Pancreas (tissue), 10 donors: Measurements from ENCODE around the gene ATG2A. TPM values are rescaled to one million over a fixed set of nuclear protein-coding genes. Genes with fewer than 3 reads are reported as not detected.

ENCODE experiments used
- ATAC-seq, 4 donors: fragments of 200-7000 bp; cut with Tn5 transposase; one replicate each; pipeline versions ENCODE4 v1.8.0 to v1.9.1; 2020; ENCODE audit warnings: mild to moderate bottlenecking in 4 of 4, moderate library complexity in 4 of 4
- DNase-seq, 6 donors: peaks; one replicate each; pipeline ENCODE4 v3.0.0-alpha.2; 2020
- FAIRE-seq: peaks from 2 replicates; lab custom pipeline; 2012; peaks lifted over from hg19 to GRCh38; lab: Jason Lieb, UNC
- H3K27ac ChIP-seq, 4 donors: fragments of 200-600 bp; sonication (generic); 1 replicate in 3 of 4; 2 replicates in 1 of 4; pipeline versions ENCODE4 v1.5.0 to v1.8.0; 2020
- H3K27me3 ChIP-seq, 4 donors: fragments of 200-600 bp; one replicate each; pipeline ENCODE4 v1.8.0; 2021
- H3K36me3 ChIP-seq, 3 donors: fragments of 200-600 bp; sonication (generic) in 1 of 3; one replicate each; pipeline versions ENCODE4 v1.5.0 to v1.8.0; 2020 to 2021
- H3K4me1 ChIP-seq, 3 donors: fragments of 200-600 bp; one replicate each; pipeline ENCODE4 v1.8.0; 2021
- H3K4me3 ChIP-seq, 4 donors: fragments of 200-600 bp; sonication (generic) in 2 of 4; one replicate each; pipeline versions ENCODE4 v1.5.0 to v1.8.0; 2020 to 2021
- H3K9me3 ChIP-seq, 4 donors: fragments of 200-600 bp; one replicate each; pipeline ENCODE4 v1.8.0; 2021
- CTCF ChIP-seq, 4 donors: fragments of 200-600 bp; sonication (generic) in 3 of 4; IDR thresholded peaks; one replicate each; pipeline versions ENCODE4 v1.5.0 to v1.8.0; 2021; ENCODE audit warnings: antibody characterized with exemption in 4 of 4
- WGBS, 2 donors: extraction: QIAGEN DNeasy Blood & Tissue Kit; methylation state at CpG; one replicate each; pipeline ENCODE4 v1.1.7; 2013; 5-methylcytosine and 5-hydroxymethylcytosine counted together
- intact Hi-C, 3 donors: fragments of 100-400 bp; cut with DNase I; formaldehyde crosslinking; loops; one replicate each; pipeline versions ENCODE4 v1.11.1 to v1.14.2; 2022
- polyA plus RNA-seq, 2 donors: library from polyadenylated mRNA; stranded (reverse); fragments of 200-250 nt; gene quantifications; one replicate each; pipeline ENCODE4 v1.2.3, GENCODE V29; 2013
- total RNA-seq, 6 donors: library from RNA; stranded (reverse); fragmentation: NEBNext Ultra II Directional in 4 of 6; extraction: Animal tissue kit (Norgen Biotek cat#: 25700) in 4 of 6; gene quantifications; one replicate each; pipeline versions ENCODE4 v1.2.1 to v1.2.4, GENCODE V29; 2021 to 2023
- donor health status: healthy with polysubstance abuse.
- donor health status: DM: no; HTN: no; CAD: no; lungs with moderate emphysema.
- donor health status: DM: no; HTN: no; CAD: no.
- donor health status: control.
- donor health status: control.
- donor health status: Bipolar disorder and iron deficiency.
- donor health status: DM: yes; HTN: yes; CAD: no.
- donor health status: DM: no; HTN: no; CAD: no.
- donor health status: DM: no; HTN: no; CAD: no.
- donor health status: DM: yes; HTN: yes; CAD: no.

The ATG2A gene
- total and polyA plus RNA-seq, 8 donors = 13.3 to 34.1 (median 17.1) TPM

GRCh38 chr11:64954201-64954600 lies 37.2 kb upstream of the ATG2A start:
- no peak for TF ChIP-seq CTCF (IDR thresholded peaks at IDR 0.05)
- intact Hi-C loops = no loop called here
- no peaks in the 10 kb centered on the region for H3K36me3 ChIP-seq
- H3K4me3 ChIP-seq = no peak overlapping the region
- no peaks in the 10 kb centered on the region for H3K27me3 ChIP-seq
- no peak for FAIRE-seq
- H3K9me3 ChIP-seq = no peaks in the 10 kb centered on the region
- DNase-seq = no peak
- no peak for ATAC-seq
- H3K27ac ChIP-seq = no peak overlapping the region
- 49 to 58% methylated on average over 5 of the region's 5 CpGs for WGBS, 2 donors
- no peaks in the 10 kb centered on the region for H3K4me1 ChIP-seq

- H3K4me3 ChIP-seq = no peak overlapping the region
- DNase-seq = no peak
- no peaks in the 10 kb centered on the region for H3K27me3 ChIP-seq
- intact Hi-C loops = no loop called here
- H3K4me1 ChIP-seq = no peaks in the 10 kb centered on the region
- no peak overlapping the region for H3K27ac ChIP-seq
- no peak for TF ChIP-seq CTCF (IDR thresholded peaks at IDR 0.05)
- 59 to 67% methylated on average over 4 of the region's 4 CpGs for WGBS, 2 donors
- ATAC-seq = no peak
- FAIRE-seq = no peak
- no peaks in the 10 kb centered on the region for H3K9me3 ChIP-seq
- H3K36me3 ChIP-seq = no peaks in the 10 kb centered on the region
These were observed 34.5 kb upstream of the ATG2A start for GRCh38 chr11:64951529-64951928.

- intact Hi-C loops = no loop called here
- no peak for TF ChIP-seq CTCF (IDR thresholded peaks at IDR 0.05)
- Histone ChIP-seq H3K36me3 (no peaks in the 10 kb centered on the region), H3K4me3 (no peak overlapping the region), H3K27ac (no peak overlapping the region), H3K9me3 (no peaks in the 10 kb centered on the region), H3K27me3 (no peaks in the 10 kb centered on the region), H3K4me1 (no peaks in the 10 kb centered on the region)
- FAIRE-seq (no peak), ATAC-seq (peak in 2 of 4 donors; percentile 32 to 47), DNase-seq (no peak)
- 69 to 71% methylated on average over 5 of the region's 5 CpGs for WGBS, 2 donors
These were observed 30.3 kb upstream of the ATG2A start for GRCh38 chr11:64947208-64947814.

- FAIRE-seq = no peak
These were observed 19.5 kb upstream of the ATG2A start for GRCh38 chr11:64936539-64936938.

More at GRCh38 chr11:64936539-64936938, 19.5 kb upstream of the ATG2A start:
- no peaks in the 10 kb centered on the region for H3K27me3 ChIP-seq
- peaks cover 0 to 17% (median 4%) of the 10 kb centered on the region in 3 donors for H3K4me1 ChIP-seq
- DNase-seq (no peak), ATAC-seq (no peak)
- H3K9me3 ChIP-seq = no peaks in the 10 kb centered on the region
- H3K36me3 ChIP-seq = peaks cover 0 to under 1% (median under 1%) of the 10 kb centered on the region in 3 donors
- no peak overlapping the region for H3K4me3 ChIP-seq
- intact Hi-C loops = no loop called here
- H3K27ac ChIP-seq = no peak overlapping the region
- 83 to 93% methylated on average over 4 of the region's 4 CpGs for WGBS, 2 donors
- TF ChIP-seq CTCF (IDR thresholded peaks at IDR 0.05) = no peak
